SIG-M5 (cell line): ENCODE data around the gene CCDC137.

Experiments
- DNase-seq: peaks from one replicate; lab custom pipeline; 2025; lab: John Stamatoyannopoulos, UW

CCDC137 gene

GRCh38 chr17:81702934-81703746 lies 36.6 kb downstream of the CCDC137 start, which contains the start of gene MRPL12:
TSS of gene MRPL12 (plus strand) at chr17:81703367. CDS start at chr17:81703502, 135 bp downstream.
- no peak for DNase-seq

- no peak for DNase-seq
These were observed 37.5 kb downstream of the CCDC137 start for GRCh38 chr17:81703747-81704654.

- no peak for DNase-seq
These were observed 39.1 kb downstream of the CCDC137 start for GRCh38 chr17:81705518-81706231.

DNA sequence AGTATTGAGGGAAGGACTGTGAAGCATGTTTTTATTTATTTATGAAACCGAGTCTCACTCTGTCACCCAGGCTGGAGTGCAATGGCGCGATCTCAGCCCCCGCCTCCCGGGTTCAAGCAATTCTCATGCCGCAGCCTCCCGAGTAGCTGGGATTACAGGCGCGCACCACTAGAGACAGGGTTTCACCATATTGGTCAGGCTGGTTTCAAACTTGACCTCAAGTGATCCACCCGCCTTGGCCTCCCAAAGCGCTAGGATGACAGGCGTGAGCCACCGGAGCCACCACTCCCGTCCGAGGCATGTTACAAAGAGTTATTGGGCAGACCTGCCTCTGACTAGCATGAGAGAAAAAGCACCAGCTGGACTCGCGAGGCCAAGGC lies 39.7 kb downstream of the CCDC137 start:
- DNase-seq: no peak

- no peak for DNase-seq
These were observed 40.5 kb downstream of the CCDC137 start for GRCh38 chr17:81706757-81707624.

DNA sequence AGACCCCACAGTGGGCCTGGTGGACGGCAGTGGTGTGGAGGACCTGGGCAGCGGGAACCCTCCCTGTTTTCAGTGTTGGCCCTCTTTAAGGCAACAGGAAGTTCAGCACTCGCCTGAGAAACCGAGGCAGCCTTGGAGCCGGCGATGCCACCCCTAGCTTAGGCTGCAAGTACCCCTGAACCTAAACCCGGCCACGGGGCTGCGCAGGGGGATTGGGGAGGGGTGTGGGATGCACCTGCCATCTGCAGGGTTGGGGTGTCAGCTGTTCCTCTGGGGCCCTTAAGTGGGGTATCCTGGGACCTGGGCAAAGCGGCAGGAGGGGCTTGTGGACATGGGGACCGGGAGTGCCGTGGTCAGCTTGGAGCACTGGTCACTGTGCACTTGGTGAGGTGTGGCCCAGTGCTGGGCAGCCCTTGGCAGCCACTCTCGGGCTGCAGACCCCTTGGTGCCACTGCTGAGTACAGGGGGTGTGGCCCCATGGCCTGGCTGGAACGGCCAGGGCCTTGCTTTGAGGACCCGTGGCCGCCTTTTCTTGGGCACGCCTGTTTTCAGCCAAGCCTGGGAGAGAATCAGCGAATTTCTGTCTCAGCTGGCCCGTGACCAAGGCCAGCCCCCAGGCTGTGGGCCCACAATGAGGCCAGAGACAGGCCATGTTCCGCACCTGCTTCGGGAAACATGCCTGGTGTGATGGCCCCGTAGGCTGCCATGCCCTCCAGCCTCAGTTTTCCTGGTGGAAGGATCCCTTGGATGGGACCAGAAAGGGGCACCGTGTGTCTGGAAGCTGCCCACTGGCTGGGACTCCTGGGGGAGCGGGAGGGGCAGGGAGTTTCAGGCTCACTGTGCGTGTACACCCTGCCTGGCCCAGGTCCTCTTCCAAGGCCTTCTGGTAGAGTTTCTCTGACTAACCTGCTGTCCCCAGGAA lies 41.4 kb downstream of the CCDC137 start:
- DNase-seq: no peak

DNA sequence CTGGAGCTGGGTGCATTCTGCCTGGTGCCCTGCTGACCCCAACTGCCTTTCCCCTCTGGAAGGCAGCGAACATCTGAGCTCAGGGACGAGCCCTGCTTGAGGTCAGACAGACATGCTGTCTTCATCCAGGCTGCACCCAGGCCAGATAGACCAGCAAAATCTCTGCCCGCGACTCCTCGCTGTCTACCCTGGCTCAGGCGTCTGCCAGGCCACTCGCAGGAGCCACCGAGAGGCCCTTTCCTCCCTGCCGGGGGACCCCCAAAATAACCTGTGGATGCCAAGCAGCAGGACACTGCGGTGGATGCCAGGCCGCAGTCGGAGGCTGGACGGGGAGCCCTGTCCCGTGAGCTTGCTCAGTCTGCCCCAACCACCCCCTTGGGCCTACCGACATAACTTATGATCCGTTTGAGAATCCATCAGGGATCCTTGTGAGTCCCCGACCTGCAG lies 42.2 kb downstream of the CCDC137 start:
- no peak for DNase-seq

GRCh38 chr17:81710514-81711308 lies 44.2 kb downstream of the CCDC137 start:
- no peak for DNase-seq

- DNase-seq: no peak
These were observed 45.4 kb downstream of the CCDC137 start, which contains the start of gene SLC25A10 for GRCh38 chr17:81711814-81712467. TSS of gene SLC25A10 (plus strand) at chr17:81712284. CDS start at chr17:81712427, 143 bp downstream.

DNA sequence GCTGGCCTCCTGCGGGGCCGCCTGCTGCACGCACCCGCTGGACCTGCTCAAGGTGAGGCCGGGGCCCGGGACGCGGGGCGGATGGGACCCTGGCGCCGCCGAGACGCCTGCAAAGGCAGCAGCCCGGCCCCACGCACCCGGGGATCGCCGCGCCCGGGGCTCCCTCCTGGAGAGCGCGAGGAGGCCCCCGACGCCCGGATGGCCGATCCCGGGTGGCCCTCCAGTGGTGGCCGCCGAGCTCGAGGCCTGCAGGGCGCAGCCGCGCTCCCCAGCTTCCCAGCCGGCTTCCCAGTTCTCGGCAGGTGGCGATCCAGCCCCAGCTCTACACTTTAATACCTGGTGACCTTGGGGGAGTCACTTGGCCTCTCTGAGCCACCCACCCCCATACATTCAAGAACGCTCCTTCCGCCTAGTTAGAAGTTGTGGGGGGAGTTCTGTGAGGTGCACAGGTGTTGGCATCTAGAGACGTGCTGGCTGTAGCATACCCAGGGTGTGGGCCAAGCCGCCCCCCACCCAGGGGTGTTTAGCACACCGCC lies 46.0 kb downstream of the CCDC137 start:
- DNase-seq: no peak

- no peak for DNase-seq
These were observed 46.5 kb downstream of the CCDC137 start for GRCh38 chr17:81713004-81713555.

DNA sequence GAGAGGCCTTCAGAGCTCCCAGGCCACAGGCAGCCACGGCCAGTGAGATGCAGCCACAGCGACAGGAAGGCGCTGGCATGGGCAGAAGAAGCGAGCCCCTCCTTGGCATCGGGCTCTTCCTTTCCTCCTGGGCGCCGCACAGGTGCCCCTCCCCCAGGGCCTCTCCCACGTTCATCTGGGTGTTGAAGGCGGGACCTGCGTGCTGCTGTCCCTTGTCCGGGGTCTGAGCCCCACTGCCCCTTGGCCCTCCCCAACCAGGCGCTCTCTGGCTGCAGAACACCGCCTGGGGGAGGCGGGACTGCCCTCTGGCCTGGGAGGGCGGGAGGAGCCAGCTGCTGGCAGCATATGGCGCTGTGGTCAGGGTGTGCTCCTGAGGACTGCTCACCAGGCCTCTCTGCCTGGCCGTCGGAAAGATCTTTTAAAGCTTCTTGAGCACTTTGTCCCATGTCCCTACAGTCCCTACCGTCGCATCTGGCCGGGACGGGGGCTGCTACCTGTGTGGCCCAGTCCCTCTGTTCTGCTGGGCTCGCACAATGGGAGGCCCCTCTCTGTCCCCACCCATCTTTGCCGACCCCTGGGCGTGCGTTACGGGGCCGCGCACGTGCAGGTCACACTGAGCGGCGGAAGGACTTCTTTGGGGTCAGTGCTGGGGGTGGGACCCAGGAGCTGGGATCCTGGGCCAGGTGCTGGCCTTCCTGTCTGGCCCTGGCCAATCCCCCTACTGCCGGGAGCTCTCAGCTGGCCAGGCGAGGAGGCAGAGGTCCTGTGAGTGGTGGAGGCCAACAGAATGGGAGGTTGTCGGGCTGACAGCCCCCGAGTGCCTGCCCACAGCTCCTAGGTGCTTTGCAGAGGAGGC lies 47.2 kb downstream of the CCDC137 start:
- no peak for DNase-seq

GRCh38 chr17:81714412-81715106 lies 48.0 kb downstream of the CCDC137 start:
- DNase-seq: no peak

DNA sequence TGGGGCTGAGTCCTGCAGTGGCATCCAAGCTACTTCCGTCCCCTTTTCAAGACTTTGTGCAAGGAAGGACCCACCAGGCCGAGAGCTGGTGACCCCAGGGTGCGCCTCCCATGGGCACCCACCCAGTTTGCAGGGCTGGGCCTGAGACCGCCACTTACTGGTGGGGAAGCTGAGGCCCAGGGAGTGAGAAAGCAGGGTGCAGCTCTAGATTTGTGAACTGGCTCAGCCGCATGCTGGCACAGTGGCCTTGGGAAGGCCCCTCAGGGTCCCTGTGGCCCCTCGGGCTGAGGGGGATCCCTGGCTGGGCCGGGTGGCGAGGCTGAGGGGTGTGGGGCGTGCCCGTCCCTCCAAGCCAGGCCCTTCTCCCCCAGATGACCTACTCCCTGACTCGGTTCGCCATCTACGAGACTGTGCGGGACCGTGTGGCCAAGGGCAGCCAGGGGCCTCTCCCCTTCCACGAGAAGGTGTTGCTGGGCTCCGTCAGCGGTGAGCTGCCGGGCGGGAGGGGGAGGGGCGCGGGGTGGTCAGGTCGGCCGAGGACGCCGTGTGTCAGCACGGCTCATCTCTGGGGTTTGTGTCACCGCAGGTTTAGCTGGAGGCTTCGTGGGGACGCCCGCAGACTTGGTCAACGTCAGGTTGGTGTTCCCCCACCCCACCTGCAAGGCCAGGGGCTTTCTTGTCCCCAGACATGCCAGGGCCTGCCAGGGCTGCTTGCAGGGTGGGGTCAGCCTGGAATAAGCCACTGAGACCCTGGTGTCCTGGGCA lies 48.8 kb downstream of the CCDC137 start:
- no peak for DNase-seq

- DNase-seq: no peak
These were observed 49.5 kb downstream of the CCDC137 start for GRCh38 chr17:81715872-81716673.
